Measurements from ENCODE around the gene EID3. TPM values are rescaled to one million over a fixed set of nuclear protein-coding genes. Genes with fewer than 3 reads are reported as not detected.

EID3 gene
- total and polyA plus RNA-seq, 4 donors, result 2.1 to 8.6 (median 7.6) TPM

- intact Hi-C loops (cut with DNase I), result no loop called here
- no peak for ATAC-seq (ENCODE audit: low FRiP score)
- Histone ChIP-seq H3K4me3 (ENCODE audit: low read length in 2 of 2) (no peak overlapping the region), H3K27me3 (ENCODE audit: control insufficient read depth in 1 of 2, insufficient read depth in 2 of 2, low read length in 1 of 2) (no peaks in the 10 kb centered on the region), H3K36me3 (ENCODE audit: control insufficient read depth in 1 of 2, insufficient read depth in 2 of 2, low read length in 1 of 2) (peaks cover 5 to 13% of the 10 kb centered on the region in 2 donors), H3K9me3 (ENCODE audit: control insufficient read depth, low read length) (no peaks in the 10 kb centered on the region), H3K27ac (ENCODE audit: low read depth in 1 of 2, low read length in 2 of 2) (peak overlapping the region in 1 of 2 donors; percentile 33), H3K4me1 (ENCODE audit: control insufficient read depth in 1 of 2, insufficient read depth in 2 of 2, low read length in 2 of 2) (peaks cover 0 to 5% of the 10 kb centered on the region in 2 donors)
- WGBS, 2 donors, result 61 to 80% methylated on average over 4 of the region's 4 CpGs
- DNase-seq, result no peak
These were observed 10.2 kb downstream of the EID3 start for GRCh38 chr12:104313568-104314241.

- intact Hi-C loops (cut with DNase I), result no loop called here
- DNase-seq (no peak), ATAC-seq (ENCODE audit: low FRiP score) (no peak)
- Histone ChIP-seq H3K27me3 (ENCODE audit: control insufficient read depth in 1 of 2, insufficient read depth in 2 of 2, low read length in 1 of 2) (no peaks in the 10 kb centered on the region), H3K9me3 (ENCODE audit: control insufficient read depth, low read length) (no peaks in the 10 kb centered on the region), H3K4me3 (ENCODE audit: low read length in 2 of 2) (no peak overlapping the region), H3K36me3 (ENCODE audit: control insufficient read depth in 1 of 2, insufficient read depth in 2 of 2, low read length in 1 of 2) (peaks cover 5 to 13% of the 10 kb centered on the region in 2 donors), H3K27ac (ENCODE audit: low read depth in 1 of 2, low read length in 2 of 2) (no peak overlapping the region), H3K4me1 (ENCODE audit: control insufficient read depth in 1 of 2, insufficient read depth in 2 of 2, low read length in 2 of 2) (peaks cover 0 to 5% of the 10 kb centered on the region in 2 donors)
- WGBS, 2 donors, result 97 to 99% methylated on average over 1 of the region's 1 CpG
These were observed 10.7 kb downstream of the EID3 start for GRCh38 chr12:104314242-104314614.

- Histone ChIP-seq H3K27ac (ENCODE audit: low read depth in 1 of 2, low read length in 2 of 2) (no peak overlapping the region), H3K9me3 (ENCODE audit: control insufficient read depth, low read length) (no peaks in the 10 kb centered on the region), H3K4me1 (ENCODE audit: control insufficient read depth in 1 of 2, insufficient read depth in 2 of 2, low read length in 2 of 2) (peaks cover 0 to 5% of the 10 kb centered on the region in 2 donors), H3K27me3 (ENCODE audit: control insufficient read depth in 1 of 2, insufficient read depth in 2 of 2, low read length in 1 of 2) (no peaks in the 10 kb centered on the region), H3K4me3 (ENCODE audit: low read length in 2 of 2) (no peak overlapping the region), H3K36me3 (ENCODE audit: control insufficient read depth in 1 of 2, insufficient read depth in 2 of 2, low read length in 1 of 2) (peaks cover 5 to 14% of the 10 kb centered on the region in 2 donors)
- DNase-seq (no peak), ATAC-seq (ENCODE audit: low FRiP score) (no peak)
- 78 to 81% methylated on average over 10 of the region's 10 CpGs for WGBS, 2 donors
- intact Hi-C loops (cut with DNase I), result no loop called here
These were observed 12.0 kb downstream of the EID3 start for GRCh38 chr12:104315326-104316224.

GRCh38 chr12:104316936-104317335 is 13.4 kb downstream of the EID3 start:
- Histone ChIP-seq H3K9me3 (ENCODE audit: control insufficient read depth, low read length) (no peaks in the 10 kb centered on the region), H3K36me3 (ENCODE audit: control insufficient read depth in 1 of 2, insufficient read depth in 2 of 2, low read length in 1 of 2) (peaks cover 5 to 15% of the 10 kb centered on the region in 2 donors), H3K4me3 (ENCODE audit: low read length in 2 of 2) (no peak overlapping the region), H3K27me3 (ENCODE audit: control insufficient read depth in 1 of 2, insufficient read depth in 2 of 2, low read length in 1 of 2) (no peaks in the 10 kb centered on the region), H3K4me1 (ENCODE audit: control insufficient read depth in 1 of 2, insufficient read depth in 2 of 2, low read length in 2 of 2) (peaks cover 0 to 5% of the 10 kb centered on the region in 2 donors), H3K27ac (ENCODE audit: low read depth in 1 of 2, low read length in 2 of 2) (no peak overlapping the region)
- ATAC-seq (ENCODE audit: low FRiP score), result no peak
- intact Hi-C loops (cut with DNase I), result no loop called here
- no peak for DNase-seq

- ATAC-seq (ENCODE audit: low FRiP score), result no peak
- Histone ChIP-seq H3K9me3 (ENCODE audit: control insufficient read depth, low read length) (no peaks in the 10 kb centered on the region), H3K4me3 (ENCODE audit: low read length in 2 of 2) (no peak overlapping the region), H3K27ac (ENCODE audit: low read depth in 1 of 2, low read length in 2 of 2) (no peak overlapping the region), H3K4me1 (ENCODE audit: control insufficient read depth in 1 of 2, insufficient read depth in 2 of 2, low read length in 2 of 2) (peaks cover 0 to 5% of the 10 kb centered on the region in 2 donors), H3K36me3 (ENCODE audit: control insufficient read depth in 1 of 2, insufficient read depth in 2 of 2, low read length in 1 of 2) (peaks cover 5 to 15% of the 10 kb centered on the region in 2 donors), H3K27me3 (ENCODE audit: control insufficient read depth in 1 of 2, insufficient read depth in 2 of 2, low read length in 1 of 2) (no peaks in the 10 kb centered on the region)
- DNase-seq, result no peak
- intact Hi-C loops (cut with DNase I), result no loop called here
- 87 to 92% methylated on average over 7 of the region's 7 CpGs for WGBS, 2 donors
These were observed 14.1 kb downstream of the EID3 start for GRCh38 chr12:104317538-104318210.

GRCh38 chr12:104319028-104319427 is 15.5 kb downstream of the EID3 start:
- Histone ChIP-seq H3K27me3 (ENCODE audit: control insufficient read depth in 1 of 2, insufficient read depth in 2 of 2, low read length in 1 of 2) (no peaks in the 10 kb centered on the region), H3K4me1 (ENCODE audit: control insufficient read depth in 1 of 2, insufficient read depth in 2 of 2, low read length in 2 of 2) (peaks cover 0 to 3% of the 10 kb centered on the region in 2 donors), H3K4me3 (ENCODE audit: low read length in 2 of 2) (no peak overlapping the region), H3K9me3 (ENCODE audit: control insufficient read depth, low read length) (no peaks in the 10 kb centered on the region), H3K36me3 (ENCODE audit: control insufficient read depth in 1 of 2, insufficient read depth in 2 of 2, low read length in 1 of 2) (peaks cover 3 to 13% of the 10 kb centered on the region in 2 donors), H3K27ac (ENCODE audit: low read depth in 1 of 2, low read length in 2 of 2) (no peak overlapping the region)
- ATAC-seq (ENCODE audit: low FRiP score) (no peak), DNase-seq (no peak)
- intact Hi-C loops (cut with DNase I), result no loop called here
- WGBS, 2 donors, result 90 to 93% methylated on average over 1 of the region's 1 CpG

- Histone ChIP-seq H3K36me3 (ENCODE audit: control insufficient read depth in 1 of 2, insufficient read depth in 2 of 2, low read length in 1 of 2) (peaks cover 7 to 12% of the 10 kb centered on the region in 2 donors), H3K27ac (ENCODE audit: low read depth in 1 of 2, low read length in 2 of 2) (no peak overlapping the region), H3K27me3 (ENCODE audit: control insufficient read depth in 1 of 2, insufficient read depth in 2 of 2, low read length in 1 of 2) (no peaks in the 10 kb centered on the region), H3K4me1 (ENCODE audit: control insufficient read depth in 1 of 2, insufficient read depth in 2 of 2, low read length in 2 of 2) (no peaks in the 10 kb centered on the region), H3K9me3 (ENCODE audit: control insufficient read depth, low read length) (no peaks in the 10 kb centered on the region), H3K4me3 (ENCODE audit: low read length in 2 of 2) (no peak overlapping the region)
- intact Hi-C loops (cut with DNase I), result loop anchor here in 1 of 2 donors (10.0 kb wide), 1 partner anchor 815 kb away; no protein-coding TSS in a partner anchor
- WGBS, 2 donors, result 57 to 72% methylated on average over 1 of the region's 1 CpG
- no peak for ATAC-seq (ENCODE audit: low FRiP score)
- DNase-seq, result no peak
These were observed 16.5 kb downstream of the EID3 start for GRCh38 chr12:104319918-104320626.

GRCh38 chr12:104320627-104321024 is 17.1 kb downstream of the EID3 start:
- H3K9me3 ChIP-seq (ENCODE audit: control insufficient read depth, low read length), result no peaks in the 10 kb centered on the region
- DNase-seq, result no peak
- H3K36me3 ChIP-seq (ENCODE audit: control insufficient read depth in 1 of 2, insufficient read depth in 2 of 2, low read length in 1 of 2), result peaks cover 7 to 12% of the 10 kb centered on the region in 2 donors
- no peaks in the 10 kb centered on the region for H3K4me1 ChIP-seq (ENCODE audit: control insufficient read depth in 1 of 2, insufficient read depth in 2 of 2, low read length in 2 of 2)
- intact Hi-C loops (cut with DNase I), result loop anchor here in 1 of 2 donors (10.0 kb wide), 1 partner anchor 814 kb away; no protein-coding TSS in a partner anchor
- H3K27ac ChIP-seq (ENCODE audit: low read depth in 1 of 2, low read length in 2 of 2), result no peak overlapping the region
- H3K27me3 ChIP-seq (ENCODE audit: control insufficient read depth in 1 of 2, insufficient read depth in 2 of 2, low read length in 1 of 2), result no peaks in the 10 kb centered on the region
- ATAC-seq (ENCODE audit: low FRiP score), result no peak
- H3K4me3 ChIP-seq (ENCODE audit: low read length in 2 of 2), result no peak overlapping the region

Measured in aorta (tissue), 5 donors.